Tibial nerve (tissue), 4 donors: ENCODE results near the gene NABP2. TPM values are rescaled to one million over a fixed set of nuclear protein-coding genes. Genes with fewer than 3 reads are reported as not detected.
"Not testable (repeated sequence)": the region's sequence is repeated elsewhere in the genome, so short reads cannot be mapped to it uniquely, and the experiment has no call there.

Source experiments
- DNase-seq, 2 donors: peaks; one replicate each; pipeline ENCODE4 v3.0.0-alpha.2; 2019; ENCODE audit warnings: low spot score in 2 of 2
- H3K27ac ChIP-seq, 4 donors: fragments of 200-600 bp; sonication (generic) in 3 of 4; one replicate each; pipeline ENCODE4 v1.5.1; 2017 to 2019; ENCODE audit warnings: mild to moderate bottlenecking in 1 of 4
- H3K27me3 ChIP-seq, 2 donors: fragments of 200-600 bp; sonication (generic) in 1 of 2; one replicate each; pipeline versions ENCODE4 v1.5.1 to v1.6.0; 2017 to 2019
- H3K36me3 ChIP-seq, 3 donors: fragments of 200-600 bp; sonication (generic); one replicate each; pipeline ENCODE4 v1.5.1; 2018 to 2019
- H3K4me1 ChIP-seq, 4 donors: fragments of 200-600 bp; sonication (generic) in 3 of 4; one replicate each; pipeline ENCODE4 v1.5.1; 2017 to 2019
- H3K4me3 ChIP-seq, 4 donors: fragments of 200-600 bp; sonication (generic) in 3 of 4; one replicate each; pipeline ENCODE4 v1.5.1; 2017 to 2019; ENCODE audit warnings: mild to moderate bottlenecking in 1 of 4, moderate library complexity in 1 of 4
- H3K9me3 ChIP-seq, 4 donors: fragments of 200-600 bp; sonication (generic) in 3 of 4; one replicate each; pipeline ENCODE4 v1.5.1; 2017 to 2019
- CTCF ChIP-seq, 5 experiments: fragments of 200-600 bp in 3 of 5; fragments of 450-650 bp in 2 of 5; sonication (generic) in 3 of 5; IDR thresholded peaks; one replicate each; pipeline ENCODE4 v1.5.1; 2016 to 2019; ENCODE audit warnings: antibody characterized with exemption in 5 of 5, mild to moderate bottlenecking in 3 of 5, moderate library complexity in 2 of 5
- EP300 ChIP-seq, 2 donors: sonication (generic); formaldehyde crosslinking; IDR thresholded peaks; one replicate each; pipeline ENCODE4 v1.6.1; 2017; ENCODE audit warnings: antibody characterized with exemption in 2 of 2, mild to moderate bottlenecking in 1 of 2
- POLR2A ChIP-seq, 2 donors: fragments of 450-650 bp; IDR thresholded peaks; one replicate each; pipeline ENCODE4 v1.6.1; 2017; ENCODE audit warnings: antibody characterized with exemption in 2 of 2, mild to moderate bottlenecking in 2 of 2, moderate library complexity in 2 of 2
- WGBS, 2 donors: methylation state at CpG; one replicate each; pipeline ENCODE4 v1.1.5; 2018; 5-methylcytosine and 5-hydroxymethylcytosine counted together
- total RNA-seq, 4 donors: library from RNA; depleted of rRNA; stranded (reverse); fragments of >200 nt; gene quantifications; one replicate each; pipeline ENCODE4 v1.1.0, GENCODE V29; 2016

NABP2 gene
- total RNA-seq, 4 donors from 2014 or later = 15.1 to 41.7 (median 24.6) TPM

GRCh38 chr12:56261503-56262232, 37.5 kb downstream of the NABP2 start:
- no peak overlapping the region for H3K4me3 ChIP-seq
- peaks cover 0 to 28% (median 23%) of the 10 kb centered on the region in 4 donors for H3K4me1 ChIP-seq
- TF ChIP-seq POLR2A (IDR thresholded peaks at IDR 0.05) (no peak), CTCF (IDR thresholded peaks at IDR 0.05) (no peak), EP300 (IDR thresholded peaks at IDR 0.05) (no peak)
- WGBS, 2 donors = 86 to 88% methylated on average over 5 of the region's 5 CpGs
- no peaks in the 10 kb centered on the region for H3K36me3 ChIP-seq
- no peak overlapping the region for H3K27ac ChIP-seq
- no peak for DNase-seq
- H3K9me3 ChIP-seq = no peaks in the 10 kb centered on the region
- no peaks in the 10 kb centered on the region for H3K27me3 ChIP-seq

GRCh38 chr12:56262955-56263354, 38.8 kb downstream of the NABP2 start:
- WGBS, 2 donors = 91 to 92% methylated on average over 7 of the region's 7 CpGs
- H3K4me1 ChIP-seq = peaks cover 0 to 25% (median 15%) of the 10 kb centered on the region in 4 donors
- not testable (repeated sequence) for DNase-seq, H3K27me3 ChIP-seq, H3K9me3 ChIP-seq, H3K27ac ChIP-seq, H3K36me3 ChIP-seq, H3K4me3 ChIP-seq

GRCh38 chr12:56266068-56266692, 42.0 kb downstream of the NABP2 start:
- 60 to 61% methylated on average over 16 of the region's 16 CpGs for WGBS, 2 donors
- Histone ChIP-seq H3K36me3 (peaks cover 0 to 23% (median 0%) of the 10 kb centered on the region in 3 donors), H3K27ac (peak overlapping the region; percentile 89 to 97 (median 92)), H3K4me1 (peaks cover 0 to 22% (median 8%) of the 10 kb centered on the region in 4 donors), H3K4me3 (peak overlapping the region; percentile 62 to 79 (median 69))
- H3K27me3 ChIP-seq, DNase-seq, H3K9me3 ChIP-seq: not testable (repeated sequence)

GRCh38 chr12:56266693-56267442, 42.7 kb downstream of the NABP2 start, which contains the start of gene COQ10A:
COQ10A (plus strand) TSS chr12:56266942; CDS start chr12:56267119, 177 bp downstream.
- Histone ChIP-seq H3K27me3 (no peaks in the 10 kb centered on the region), H3K4me3 (peak within 1 kb of the TSS; percentile 62 to 79 (median 69)), H3K36me3 (peaks cover 0 to 29% (median 0%) of the 10 kb centered on the region in 3 donors), H3K4me1 (peaks cover 0 to 22% (median 8%) of the 10 kb centered on the region in 4 donors), H3K9me3 (no peaks in the 10 kb centered on the region), H3K27ac (peak within 1 kb of the TSS; percentile 89 to 97 (median 92))
- 1% methylated on average over 32 to 58 of the region's 68 CpGs for WGBS, 2 donors
- peak; percentile 52 to 90 (median 80) for TF ChIP-seq CTCF (IDR thresholded peaks at IDR 0.05)
- peak in 1 of 2 donors; percentile 93 for TF ChIP-seq EP300 (IDR thresholded peaks at IDR 0.05)
- peak; percentile 73 to 91 for TF ChIP-seq POLR2A (IDR thresholded peaks at IDR 0.05)
- DNase-seq = peak; percentile 82 to 89

- 21 to 22% methylated on average over 21 of the region's 21 CpGs for WGBS, 2 donors
These were observed 43.4 kb downstream of the NABP2 start for GRCh38 chr12:56267443-56268071.

More at GRCh38 chr12:56267443-56268071, 43.4 kb downstream of the NABP2 start:
- H3K9me3 ChIP-seq = no peaks in the 10 kb centered on the region
- peak overlapping the region; percentile 62 to 79 (median 69) for H3K4me3 ChIP-seq
- DNase-seq = no peak
- H3K36me3 ChIP-seq = peaks cover 0 to 36% (median 0%) of the 10 kb centered on the region in 3 donors
- no peaks in the 10 kb centered on the region for H3K27me3 ChIP-seq
- peaks cover 0 to 22% (median 8%) of the 10 kb centered on the region in 4 donors for H3K4me1 ChIP-seq
- H3K27ac ChIP-seq = peak overlapping the region; percentile 89 to 97 (median 92)
- TF ChIP-seq CTCF (IDR thresholded peaks at IDR 0.05) (no peak), EP300 (IDR thresholded peaks at IDR 0.05) (no peak), POLR2A (IDR thresholded peaks at IDR 0.05) (no peak)
